Raji (cell line): Measurements from ENCODE around the gene SET.

Experiments
- POLR2A ChIP-seq: IDR thresholded peaks from 2 replicates; pipeline ENCODE4 v1.6.1; 2011; ENCODE audit warnings: low read depth, low read length, control low read depth; ENCODE audit not compliant: insufficient read depth

The SET gene

GRCh38 chr9:128705051-128705965 lies 16.3 kb downstream of the SET start:
- no peak for TF ChIP-seq POLR2A

GRCh38 chr9:128706045-128706444 lies 17.0 kb downstream of the SET start:
- no peak for TF ChIP-seq POLR2A

GRCh38 chr9:128706671-128707381 lies 17.8 kb downstream of the SET start:
- TF ChIP-seq POLR2A: no peak

GRCh38 chr9:128707446-128707845 lies 18.4 kb downstream of the SET start:
- no peak for TF ChIP-seq POLR2A

- no peak for TF ChIP-seq POLR2A
Observed at GRCh38 chr9:128712451-128713410, 23.7 kb downstream of the SET start.

GRCh38 chr9:128713411-128713780 lies 24.4 kb downstream of the SET start:
- TF ChIP-seq POLR2A: no peak

GRCh38 chr9:128713941-128714573 lies 25.0 kb downstream of the SET start:
- TF ChIP-seq POLR2A: no peak

GRCh38 chr9:128714586-128715435 lies 25.8 kb downstream of the SET start:
- no peak for TF ChIP-seq POLR2A

- no peak for TF ChIP-seq POLR2A
Observed at GRCh38 chr9:128715436-128715750, 26.4 kb downstream of the SET start.

- TF ChIP-seq POLR2A: no peak
Observed at GRCh38 chr9:128716581-128717254, 27.7 kb downstream of the SET start.

- TF ChIP-seq POLR2A: no peak
Observed at GRCh38 chr9:128718047-128718446, 29.0 kb downstream of the SET start.

GRCh38 chr9:128718475-128718874 lies 29.5 kb downstream of the SET start:
- TF ChIP-seq POLR2A: no peak

- no peak for TF ChIP-seq POLR2A
Observed at GRCh38 chr9:128719919-128720605, 31.0 kb downstream of the SET start.
